Vagina (tissue), 2 donors: ENCODE data around the gene PTGES3L.

ENCODE experiments used
- CTCF ChIP-seq, 3 experiments: fragments of 450-650 bp in 2 of 3; fragments of 200-600 bp in 1 of 3; sonication (generic) in 1 of 3; IDR thresholded peaks; one replicate each; pipeline ENCODE4 v1.5.1; 2017 to 2019; ENCODE audit warnings: antibody characterized with exemption in 3 of 3, mild to moderate bottlenecking in 2 of 3, moderate library complexity in 2 of 3
- POLR2A ChIP-seq, 2 donors: fragments of 450-650 bp; IDR thresholded peaks; one replicate each; pipeline ENCODE4 v1.6.1; 2017; ENCODE audit warnings: antibody characterized with exemption in 2 of 2, mild to moderate bottlenecking in 2 of 2, moderate library complexity in 2 of 2

GRCh38 chr17:42980766-42981397 is 1.0 kb upstream of the PTGES3L start:
- TF ChIP-seq CTCF (IDR thresholded peaks at IDR 0.05) (no peak), POLR2A (IDR thresholded peaks at IDR 0.05) (no peak)
